ENCODE measurements around the gene KRTAP5-3.

- TF ChIP-seq CTCF (IDR thresholded peaks at IDR 0.05) (no peak), ZFX (IDR thresholded peaks at IDR 0.05; ENCODE audit: borderline replicate concordance) (no peak)
These were observed 37.8 kb downstream of the KRTAP5-3 start for GRCh38 chr11:1570531-1570895.
